ENCODE measurements around the gene THOC5.
"Not testable (repeated sequence)": the region's sequence is repeated elsewhere in the genome, so short reads cannot be mapped to it uniquely, and the experiment has no call there.

The THOC5 gene

GRCh38 chr22:29553351-29554224 lies at the start of gene THOC5:
THOC5 (minus strand) TSS chr22:29553757; CDS start chr22:29549147, 4,610 bp downstream.
- DNase-seq = peak; percentile 85

- no peak for DNase-seq
Observed at GRCh38 chr22:29598684-29599020, 45.1 kb upstream of the THOC5 start.

- not testable (repeated sequence) for DNase-seq
Observed at GRCh38 chr22:29597871-29598683, 44.5 kb upstream of the THOC5 start.

- DNase-seq = no peak
Observed at GRCh38 chr22:29596408-29596807, 42.9 kb upstream of the THOC5 start.

GRCh38 chr22:29594447-29594846 lies 40.9 kb upstream of the THOC5 start:
- DNase-seq = not testable (repeated sequence)

GRCh38 chr22:29593923-29594322 lies 40.4 kb upstream of the THOC5 start:
- DNase-seq = no peak

GRCh38 chr22:29587938-29588699 lies 34.6 kb upstream of the THOC5 start:
- DNase-seq = no peak

GRCh38 chr22:29586193-29586705 lies 32.7 kb upstream of the THOC5 start:
- not testable (repeated sequence) for DNase-seq

GRCh38 chr22:29584975-29585374 lies 31.4 kb upstream of the THOC5 start:
- DNase-seq = no peak

- no peak for DNase-seq
Observed at GRCh38 chr22:29581799-29582198, 28.2 kb upstream of the THOC5 start.

GRCh38 chr22:29580200-29580810 lies 26.7 kb upstream of the THOC5 start:
- no peak for DNase-seq

GRCh38 chr22:29578462-29579200 lies 25.1 kb upstream of the THOC5 start:
- DNase-seq = no peak

GRCh38 chr22:29574762-29575450 lies 21.3 kb upstream of the THOC5 start:
- DNase-seq = no peak

GRCh38 chr22:29570912-29571549 lies 17.5 kb upstream of the THOC5 start:
- DNase-seq = no peak

- DNase-seq = no peak
Observed at GRCh38 chr22:29570456-29570855, 16.9 kb upstream of the THOC5 start.

- no peak for DNase-seq
Observed at GRCh38 chr22:29569011-29569678, 15.6 kb upstream of the THOC5 start.

GRCh38 chr22:29567338-29567737 lies 13.8 kb upstream of the THOC5 start:
- no peak for DNase-seq

GRCh38 chr22:29566513-29566912 lies 13.0 kb upstream of the THOC5 start:
- not testable (repeated sequence) for DNase-seq

GRCh38 chr22:29563652-29564460 lies 10.3 kb upstream of the THOC5 start:
- no peak for DNase-seq
